Cortex of kidney (tissue), 1 donor: Measurements from ENCODE around the gene CST9L.

ENCODE experiments used
- DNase-seq: peaks from one replicate; lab custom pipeline; 2025; lab: John Stamatoyannopoulos, UW

Gene CST9L, protein sequence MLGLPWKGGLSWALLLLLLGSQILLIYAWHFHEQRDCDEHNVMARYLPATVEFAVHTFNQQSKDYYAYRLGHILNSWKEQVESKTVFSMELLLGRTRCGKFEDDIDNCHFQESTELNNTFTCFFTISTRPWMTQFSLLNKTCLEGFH

DNA sequence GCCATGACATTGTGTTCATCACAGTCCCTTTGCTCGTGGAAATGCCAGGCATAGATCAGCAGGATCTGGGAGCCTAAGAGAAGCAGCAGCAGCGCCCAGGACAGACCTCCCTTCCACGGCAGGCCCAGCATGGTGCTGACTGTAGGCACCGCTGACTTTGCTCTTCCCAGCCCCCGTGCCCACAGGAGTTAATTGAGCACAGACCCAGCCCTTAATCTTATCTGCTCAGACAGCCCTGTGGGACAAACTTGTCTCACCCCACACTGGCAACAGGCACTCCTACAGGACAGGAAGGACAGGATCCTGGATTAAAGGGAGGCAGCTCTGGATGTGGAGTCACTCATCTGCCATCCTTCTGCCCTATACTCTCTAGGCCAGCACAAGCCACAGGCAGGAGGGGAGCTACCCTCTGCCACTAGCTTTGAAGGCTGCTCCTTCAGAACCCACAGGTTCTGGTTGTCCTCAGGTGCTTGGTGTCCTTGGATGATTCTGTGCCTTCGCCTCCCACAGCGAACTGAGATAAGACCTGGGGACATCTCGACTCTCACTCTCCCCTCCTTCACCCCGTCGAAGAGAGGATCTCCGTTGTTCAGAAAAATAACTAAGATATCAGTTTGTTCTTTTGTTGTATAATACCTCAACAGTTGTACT is at the start of gene CST9L:
Gene CST9L (minus strand): TSS at position 165 of the 651 bp plus-strand sequence. CDS start 34 bp downstream, at position 131.
- DNase-seq = no peak

DNA sequence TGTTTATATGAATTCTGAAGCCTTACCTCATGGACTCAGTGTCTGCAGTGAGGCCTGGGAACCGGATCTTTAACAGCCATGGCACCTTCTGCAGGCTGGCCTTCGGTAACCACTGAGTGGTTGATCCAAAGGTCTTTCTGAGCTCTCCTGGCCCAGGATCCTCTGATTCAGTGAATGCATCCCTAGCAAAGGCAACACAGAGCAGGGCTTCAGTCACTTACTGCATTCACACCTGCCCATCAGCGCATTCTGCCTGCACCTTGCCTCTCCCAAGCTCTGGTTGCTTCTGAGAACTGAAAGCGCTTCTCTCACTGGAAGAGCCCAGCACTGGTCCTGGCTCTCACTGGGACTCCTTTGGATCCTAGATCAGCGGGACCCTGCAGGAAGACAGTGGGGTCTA is 45.9 kb upstream of the CST9L start:
- DNase-seq = no peak

DNA sequence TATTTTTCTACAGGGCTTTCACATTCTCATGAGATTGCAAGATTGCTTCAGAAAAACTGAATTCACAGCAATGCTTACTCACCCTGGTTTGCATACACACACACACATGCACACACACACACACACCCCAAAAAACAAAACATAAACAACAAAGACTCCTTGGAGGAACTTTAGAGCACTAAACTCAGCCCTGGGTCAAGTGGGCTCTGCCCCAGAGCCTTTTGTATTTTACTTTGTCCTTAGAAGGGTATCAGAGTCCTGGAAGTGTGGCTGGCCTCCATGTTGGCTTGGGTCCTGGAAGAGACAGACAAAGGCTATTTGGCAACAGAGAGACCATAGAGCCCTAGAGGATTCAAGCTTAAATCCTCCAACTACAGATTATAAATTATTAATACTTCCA is 45.4 kb upstream of the CST9L start:
- DNase-seq = no peak

DNA sequence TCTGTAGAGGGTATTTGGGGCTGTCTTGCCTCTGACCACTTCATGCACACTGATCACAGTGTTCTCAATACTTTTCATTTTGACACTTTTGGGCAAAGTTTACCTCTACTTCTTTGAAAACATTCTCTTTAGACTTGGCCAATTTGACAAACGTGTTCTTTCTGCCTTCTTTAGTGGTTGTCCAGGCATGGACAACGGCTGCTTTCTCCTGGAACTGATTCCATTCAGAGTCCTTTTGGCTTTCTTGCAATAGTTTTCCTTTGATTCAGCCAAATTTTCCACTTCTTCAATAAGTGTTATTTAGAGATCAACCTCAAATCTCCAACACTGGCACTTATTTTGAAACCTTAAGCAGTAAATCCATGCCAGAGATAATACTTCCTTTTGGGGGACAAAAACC is 44.1 kb upstream of the CST9L start:
- no peak for DNase-seq

DNA sequence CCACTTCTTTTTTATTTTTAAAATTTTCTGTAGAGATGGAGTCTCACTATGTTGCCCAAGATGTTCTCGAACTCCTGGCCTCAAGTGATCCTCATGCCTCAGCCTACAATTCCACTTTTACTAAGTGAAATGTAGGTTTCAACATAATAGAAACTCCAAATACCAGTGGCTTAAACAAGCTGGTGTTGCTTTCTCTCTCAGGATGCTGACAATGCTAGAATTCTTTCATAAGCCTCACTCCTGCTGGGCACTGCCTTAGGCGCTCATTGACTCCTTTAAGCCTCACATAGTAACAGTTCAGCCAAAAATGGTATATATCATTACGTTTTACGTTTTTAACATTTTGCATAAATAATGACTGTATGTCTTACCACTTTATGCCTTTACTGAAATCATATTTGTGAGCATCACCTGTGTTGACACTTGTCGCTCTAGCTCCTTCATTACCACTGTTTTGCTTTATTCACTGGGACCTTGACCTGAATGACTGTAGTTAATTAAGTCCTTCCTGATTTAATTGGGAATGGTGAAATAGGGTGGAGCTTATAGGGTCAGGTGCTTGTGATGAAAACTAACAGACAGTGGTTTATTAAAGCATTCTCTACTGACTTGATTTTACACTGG is 41.3 kb upstream of the CST9L start:
- DNase-seq = no peak

DNA sequence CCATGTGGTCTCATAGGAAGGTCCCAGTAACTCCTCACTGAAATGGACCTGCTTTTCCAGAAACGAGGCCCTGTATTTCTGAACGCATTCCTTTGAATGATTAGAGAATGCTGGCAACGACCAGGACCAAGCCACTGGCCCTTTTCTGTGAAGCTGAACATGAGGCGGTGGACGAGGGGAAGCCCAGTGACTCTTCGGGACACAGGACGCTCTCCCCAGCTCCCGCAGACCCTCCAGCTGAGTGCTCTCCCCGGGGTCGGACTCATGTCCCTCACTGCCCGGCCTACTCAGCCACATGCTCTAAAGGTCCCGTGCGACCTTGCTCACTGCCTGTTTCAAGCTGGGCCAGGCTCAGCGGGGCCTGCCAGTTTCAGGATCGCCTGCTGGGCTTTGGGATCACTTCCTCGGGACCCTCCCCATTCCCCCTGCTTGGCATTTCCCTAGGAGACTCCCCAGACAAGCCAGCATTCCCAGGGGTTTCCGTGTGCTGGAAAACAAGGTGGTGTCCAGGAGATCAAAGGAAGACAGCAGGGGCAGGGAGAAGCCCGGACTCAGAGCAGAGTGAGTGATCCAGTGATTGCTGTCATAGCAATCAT is 40.1 kb upstream of the CST9L start:
- no peak for DNase-seq

DNA sequence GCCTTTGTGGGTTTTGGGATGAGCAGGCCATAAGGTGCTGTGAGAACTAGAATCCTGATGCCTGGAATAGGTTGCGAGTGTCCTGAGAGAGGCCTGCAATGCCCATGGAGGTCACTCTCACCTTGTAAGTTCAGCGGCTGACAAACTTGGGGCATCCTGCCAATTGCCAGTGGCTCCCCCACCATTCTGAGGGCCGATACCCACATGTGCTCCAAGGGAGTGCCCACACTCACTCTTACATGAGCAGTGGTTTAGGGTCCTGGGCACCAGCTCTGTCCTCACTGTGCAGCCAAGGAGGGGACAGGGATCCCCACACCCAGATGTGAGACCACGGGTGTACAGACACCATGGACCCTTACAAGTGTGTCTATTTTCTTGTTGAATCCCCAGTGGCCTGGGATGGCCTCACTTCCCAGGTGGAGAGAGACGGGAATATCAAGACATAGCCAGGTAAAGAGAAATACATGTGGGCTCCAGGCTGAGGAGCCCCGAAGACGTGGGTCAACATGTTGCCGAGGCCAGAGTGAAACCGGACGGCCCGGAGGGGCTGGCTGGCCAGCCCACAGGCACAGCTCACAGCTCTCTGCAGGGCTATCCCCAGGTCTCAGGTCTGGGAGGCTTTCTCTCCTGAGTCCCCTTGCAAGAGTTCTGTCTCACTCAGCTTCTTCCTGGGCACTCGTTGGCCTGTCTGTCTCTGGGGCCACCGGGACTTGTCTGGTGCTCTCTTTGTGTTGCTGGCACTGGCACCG is 39.4 kb upstream of the CST9L start:
- no peak for DNase-seq

DNA sequence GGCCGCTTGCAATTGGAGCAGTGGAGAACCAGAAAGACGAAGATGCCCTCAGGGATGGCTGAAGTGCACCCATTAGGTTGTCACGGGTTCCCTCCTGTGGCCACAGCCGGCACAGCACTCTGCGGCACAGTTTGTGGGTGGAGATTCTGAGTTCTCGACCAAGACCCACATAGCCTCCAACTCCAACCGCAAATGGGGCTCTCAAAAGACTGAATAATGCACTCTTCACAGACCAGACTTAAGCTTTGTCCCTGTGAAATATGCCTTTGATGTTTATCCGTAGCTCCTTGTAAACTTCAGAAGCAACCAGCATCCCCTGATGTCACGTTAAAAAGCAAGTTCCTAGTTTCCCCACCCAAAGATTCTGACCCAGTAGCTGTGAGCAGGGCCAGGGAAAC is 38.4 kb upstream of the CST9L start:
- no peak for DNase-seq

DNA sequence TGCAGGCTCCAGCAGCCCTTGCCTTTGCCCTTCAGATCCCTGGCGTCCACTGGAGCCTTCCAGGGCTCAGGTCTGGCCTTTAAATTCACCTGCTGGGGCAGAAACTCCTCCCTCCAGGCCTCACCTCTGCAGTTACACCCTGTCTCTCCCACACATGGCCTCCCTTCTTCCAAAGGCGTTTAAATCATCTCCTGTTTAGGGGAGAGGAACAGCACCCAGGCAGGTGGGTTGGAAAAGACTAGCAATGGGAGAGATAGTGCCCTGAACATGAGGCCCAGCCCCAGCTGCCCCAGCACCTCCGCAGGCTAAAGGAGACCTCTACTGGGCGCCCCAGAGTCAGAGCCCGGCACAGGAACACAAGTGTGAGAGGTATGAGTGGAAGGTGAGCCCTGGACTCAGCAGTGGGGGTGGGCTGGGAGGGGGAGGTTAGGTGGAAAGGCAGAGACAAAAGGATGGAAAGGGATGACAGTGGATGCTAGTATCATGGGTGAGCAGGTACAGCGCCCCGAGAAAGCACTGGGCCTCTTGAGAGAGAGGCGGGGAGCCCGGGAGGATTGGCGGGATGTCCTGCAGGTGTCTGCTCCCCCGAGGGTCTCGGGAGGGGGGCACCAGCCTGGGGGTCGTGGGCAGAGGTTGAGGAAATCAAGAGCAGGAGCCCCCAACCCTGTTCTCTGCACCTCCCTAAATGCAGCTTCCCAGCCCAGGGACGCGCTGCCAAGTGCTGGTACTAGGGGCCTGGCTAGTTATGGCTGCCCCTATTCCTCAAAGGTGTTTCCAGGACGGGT is 37.8 kb upstream of the CST9L start, which contains the start of gene CST9:
Gene CST9 (minus strand): TSS at position 51 of the 785 bp plus-strand sequence. CDS start 53 bp downstream, outside the sequence.
- no peak for DNase-seq

DNA sequence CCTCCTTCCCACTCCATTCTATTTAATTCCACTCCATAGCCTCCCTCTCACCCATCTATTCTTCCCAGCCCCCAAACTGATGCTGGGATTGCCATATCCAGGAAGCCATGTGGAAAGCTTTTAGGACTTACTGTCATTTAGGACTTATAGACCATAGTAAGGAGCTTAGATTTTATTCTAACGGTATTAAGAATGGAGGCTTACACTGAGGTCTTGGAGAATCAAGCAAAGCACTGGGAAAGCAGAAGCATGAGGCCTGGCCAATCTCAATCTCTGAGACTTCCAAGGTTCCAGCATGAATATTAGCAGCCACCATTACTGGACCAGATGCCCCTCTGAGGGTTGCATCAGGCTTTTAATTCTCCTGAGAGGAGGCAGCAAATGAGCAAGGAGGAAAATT is 36.0 kb upstream of the CST9L start:
- DNase-seq = no peak

DNA sequence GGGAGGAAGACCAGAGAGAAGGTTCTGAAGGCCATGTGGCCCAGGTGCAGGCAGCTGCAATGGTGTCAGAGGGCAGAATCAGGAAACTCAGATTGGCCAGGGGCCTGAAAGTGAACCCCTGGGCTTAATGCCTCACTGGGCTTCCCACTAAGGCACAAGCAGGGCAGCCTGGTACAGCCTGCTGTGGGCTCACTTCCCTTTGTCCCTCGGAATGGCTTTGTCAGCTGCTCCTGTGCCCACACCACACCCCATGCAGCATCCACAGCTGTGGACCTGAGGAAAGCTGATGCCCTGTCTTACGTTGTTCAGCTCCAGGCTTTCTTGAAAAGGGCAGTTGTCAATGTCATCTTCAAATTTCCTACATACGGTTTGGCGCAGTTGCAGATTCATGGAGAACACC is 35.0 kb upstream of the CST9L start:
- DNase-seq = no peak

DNA sequence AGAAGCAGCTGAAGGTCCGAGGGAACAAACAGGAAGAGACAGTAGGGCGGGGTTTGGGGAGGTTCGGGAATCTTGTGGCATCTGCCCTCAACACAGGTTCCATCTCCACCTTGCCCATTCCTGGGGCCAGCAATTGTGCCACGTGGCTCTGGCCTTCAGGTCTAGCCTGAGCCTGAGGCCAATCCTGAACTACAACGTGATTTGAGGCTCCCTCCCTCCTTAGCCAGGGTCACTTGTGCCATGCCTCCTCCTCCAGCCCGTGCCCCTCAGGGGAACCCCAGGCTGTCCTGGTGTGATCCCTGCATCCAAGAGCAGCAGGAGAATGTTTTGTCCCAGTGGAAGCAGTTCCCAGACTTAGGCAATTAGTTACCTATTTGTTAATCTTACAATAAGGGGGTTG is 34.4 kb upstream of the CST9L start:
- DNase-seq = no peak

DNA sequence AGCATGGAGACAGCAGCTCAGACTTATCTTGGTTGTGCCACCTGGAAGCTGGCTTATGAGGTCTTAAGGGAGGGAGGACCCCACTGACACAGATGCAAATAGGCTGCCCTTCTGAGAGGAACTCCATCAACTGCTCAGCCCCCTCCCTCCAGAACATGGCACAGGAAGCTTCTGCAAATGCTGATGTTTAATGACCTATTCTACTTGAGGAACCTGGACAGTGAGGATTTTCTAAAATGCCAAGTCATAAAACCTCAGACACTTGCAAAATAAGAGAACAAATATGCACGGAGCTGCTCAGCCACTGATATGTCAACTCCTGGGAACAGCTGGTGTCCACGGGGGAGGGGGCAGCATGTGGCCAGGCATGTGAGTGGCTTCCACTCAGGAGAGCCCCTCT is 34.0 kb upstream of the CST9L start:
- no peak for DNase-seq

DNA sequence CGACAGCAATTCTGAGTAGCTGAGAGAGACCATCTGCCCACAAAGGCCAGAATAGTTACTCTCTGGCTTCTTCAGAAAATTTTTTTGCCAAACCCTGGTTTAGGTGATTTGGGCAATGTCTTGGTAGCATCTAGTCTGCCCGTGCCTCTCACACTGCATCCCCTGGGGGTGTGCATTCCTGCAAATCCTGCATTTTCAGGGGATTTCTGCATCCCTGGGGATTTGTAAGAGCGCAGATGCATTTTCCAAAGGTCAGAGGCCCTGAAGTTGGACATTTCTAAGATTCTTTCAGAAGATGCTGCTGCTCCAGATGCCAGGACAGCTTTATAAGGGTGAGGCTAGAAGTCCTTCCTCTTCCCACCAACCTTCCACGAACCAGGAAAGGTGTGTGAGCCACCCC is 33.4 kb upstream of the CST9L start:
- DNase-seq = no peak

DNA sequence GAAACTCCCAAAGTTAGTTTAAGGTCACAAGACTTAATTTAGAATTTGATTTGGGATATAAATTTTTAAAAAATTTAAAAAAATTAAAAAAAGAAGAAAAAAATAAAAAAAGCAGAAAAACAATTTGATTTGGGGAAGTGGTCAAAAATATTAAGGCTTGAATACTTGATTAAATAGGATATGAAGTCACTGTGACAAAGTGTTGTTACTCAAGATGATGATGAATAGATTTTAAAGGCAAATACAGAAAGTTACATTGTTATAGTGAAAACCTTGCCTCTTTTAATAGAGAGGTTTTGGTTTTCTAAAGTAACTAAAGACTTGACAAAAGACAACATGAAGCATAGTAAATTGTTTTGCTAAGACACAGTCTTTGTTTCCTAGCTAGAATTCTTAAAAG is 30.2 kb upstream of the CST9L start:
- DNase-seq = no peak

DNA sequence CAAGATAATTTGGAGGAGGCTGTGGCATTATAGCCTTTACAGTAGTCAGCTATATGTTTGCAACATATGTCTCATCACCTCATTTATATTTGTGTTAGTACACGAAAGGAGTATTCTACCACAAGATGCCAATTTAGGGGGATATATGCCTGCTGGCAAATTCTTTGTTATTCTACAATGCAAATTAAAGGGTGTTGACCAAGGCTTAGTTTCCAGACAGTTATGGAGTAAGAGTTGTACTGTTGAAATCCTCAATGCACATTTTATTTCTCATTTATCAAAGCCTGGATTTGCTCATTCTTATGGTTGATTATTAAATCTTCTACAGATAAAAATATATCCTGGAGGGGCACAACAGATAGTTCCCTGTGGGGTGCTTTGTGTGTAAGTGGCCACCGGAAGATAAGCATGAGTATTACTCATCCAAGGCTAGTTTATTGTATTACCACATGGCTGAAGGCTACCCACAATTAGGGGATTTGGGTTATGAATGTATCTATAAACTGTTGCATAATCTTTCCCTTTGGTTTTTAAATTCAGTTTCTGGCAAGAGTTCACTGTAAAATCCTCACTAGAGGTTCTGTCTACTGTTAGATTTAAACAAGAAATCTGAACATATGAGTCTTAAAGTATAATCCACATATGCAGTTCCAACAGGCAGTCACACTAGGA is 28.4 kb upstream of the CST9L start:
- no peak for DNase-seq

DNA sequence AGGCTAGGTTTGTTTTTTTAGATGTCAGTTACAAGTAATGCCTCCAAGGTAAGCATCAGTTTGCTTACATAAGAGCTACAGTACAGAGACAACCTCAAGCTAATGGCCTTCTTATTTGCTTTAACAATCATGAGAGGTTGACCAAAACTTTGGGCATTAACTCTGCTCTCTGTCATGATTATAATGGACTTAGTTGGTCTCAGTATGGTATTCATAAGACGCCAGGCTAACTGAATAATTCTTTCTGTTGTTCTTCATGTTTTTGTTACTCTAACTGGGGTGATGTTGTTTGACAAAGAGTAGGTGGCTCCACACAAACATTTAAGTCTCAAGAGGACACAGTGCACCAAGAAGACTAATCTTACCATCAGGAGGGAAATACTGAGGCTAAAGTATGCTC is 27.7 kb upstream of the CST9L start:
- DNase-seq = no peak

DNA sequence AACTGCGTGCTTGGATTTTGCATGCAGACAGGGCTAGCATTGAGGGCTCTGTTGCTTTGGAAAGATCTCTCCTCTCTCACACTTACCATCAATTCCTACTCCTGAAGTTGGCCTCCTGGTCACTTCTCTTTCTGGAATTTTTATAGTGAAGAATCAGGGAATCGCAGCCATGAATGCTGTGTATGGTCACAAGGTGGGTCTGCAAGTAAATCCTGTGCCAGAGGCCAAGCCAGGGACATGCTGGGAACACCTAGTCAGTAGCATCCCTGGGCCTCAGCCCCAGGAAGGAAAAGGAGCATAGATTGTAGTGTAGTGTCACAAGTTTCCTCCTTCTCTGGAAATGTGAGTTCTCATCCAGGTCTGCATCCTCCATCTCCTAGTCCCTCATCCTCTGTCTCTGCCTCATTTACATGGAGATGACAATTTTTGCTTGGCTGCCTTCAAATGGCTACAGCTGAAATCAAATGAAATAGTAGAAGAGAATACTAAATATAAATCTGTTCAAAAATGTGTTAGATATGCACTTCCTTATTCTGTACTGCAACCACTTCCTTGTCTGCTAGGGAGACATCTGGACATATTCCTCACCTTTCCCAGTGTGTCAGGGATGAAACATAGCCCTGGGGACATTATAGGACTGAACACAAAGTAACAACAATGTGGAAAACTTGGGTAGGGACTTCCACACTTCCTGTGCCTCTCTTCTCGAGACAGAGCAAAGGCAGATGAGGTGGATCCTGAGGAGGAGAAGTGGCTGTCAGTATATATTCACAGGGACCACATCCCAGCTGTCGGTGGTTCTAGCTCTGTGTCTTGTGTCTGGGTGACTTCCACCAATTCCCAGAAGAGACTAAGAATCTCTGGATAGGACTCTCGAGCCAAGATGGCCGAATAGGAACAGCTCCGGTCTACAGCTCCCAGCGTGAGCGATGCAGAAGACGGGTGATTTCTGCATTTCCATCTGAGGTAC is 20.4 kb upstream of the CST9L start:
- DNase-seq = no peak

DNA sequence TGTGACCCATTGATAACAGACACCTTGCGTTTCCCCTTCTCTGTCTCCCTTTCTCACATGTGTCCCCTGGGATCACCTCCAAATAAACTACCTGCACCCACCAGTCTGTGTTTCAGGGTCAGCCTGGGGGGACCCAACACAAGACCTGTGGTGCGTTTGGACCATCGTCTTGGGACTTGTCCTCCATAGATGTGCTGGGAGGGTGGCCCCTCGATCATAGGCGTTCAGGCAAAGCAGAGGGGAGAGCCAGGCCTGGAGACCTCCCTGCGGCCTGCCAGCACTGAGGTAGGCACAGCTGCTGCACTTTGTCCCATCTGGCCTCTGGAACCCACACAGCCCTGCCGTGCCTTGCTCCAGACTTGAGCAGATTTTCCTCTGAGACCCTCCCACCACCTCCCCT is 19.3 kb upstream of the CST9L start:
- DNase-seq = no peak
